OCI-LY1 (cell line): ENCODE data around the gene GNAQ.

ENCODE experiments used
- H2AFZ ChIP-seq: fragments of 200-600 bp; sonication (generic), shearing (Covaris generic); 2 replicates; pipeline ENCODE4 v1.6.0; 2014; ENCODE audit warnings: antibody characterized with exemption, mild to moderate bottlenecking, low read length
- H3F3A ChIP-seq: fragments of 200-600 bp; sonication (generic), shearing (Covaris generic); 2 replicates; pipeline ENCODE4 v1.6.0; 2014; ENCODE audit warnings: mild to moderate bottlenecking, antibody characterized with exemption, low read length, moderate library complexity; ENCODE audit not compliant: insufficient read depth
- H3K27ac ChIP-seq: fragments of 200-600 bp; sonication (generic); 2 replicates; pipeline ENCODE4 v1.5.1; 2014; ENCODE audit warnings: low read length, mixed run types, mild to moderate bottlenecking, low read depth; ENCODE audit not compliant: poor library complexity, severe bottlenecking
- H3K27me3 ChIP-seq: fragments of 200-600 bp; sonication (generic); 2 replicates; pipeline ENCODE4 v1.6.0; 2014; ENCODE audit warnings: antibody characterized with exemption, mild to moderate bottlenecking, low read length, moderate library complexity; ENCODE audit not compliant: insufficient read depth
- H3K36me3 ChIP-seq: fragments of 200-600 bp; sonication (generic); 2 replicates; pipeline ENCODE4 v1.6.1; 2014; ENCODE audit warnings: mild to moderate bottlenecking, antibody characterized with exemption, low read length, moderate library complexity, mixed read lengths; ENCODE audit not compliant: insufficient read depth
- H3K4me1 ChIP-seq: fragments of 200-600 bp; sonication (generic); 2 replicates; pipeline ENCODE4 v1.5.1; 2014; ENCODE audit warnings: mild to moderate bottlenecking, low read length, moderate library complexity; ENCODE audit not compliant: insufficient read depth, severe bottlenecking
- H3K4me2 ChIP-seq: fragments of 200-600 bp; sonication (generic), shearing (Covaris generic); 2 replicates; pipeline ENCODE4 v1.6.1; 2014; ENCODE audit warnings: low read length
- H3K4me3 ChIP-seq: fragments of 200-600 bp; sonication (generic); 2 replicates; pipeline ENCODE4 v1.5.1; 2014; ENCODE audit warnings: low read length, low read depth, mild to moderate bottlenecking, mixed read lengths; ENCODE audit not compliant: poor library complexity, severe bottlenecking
- H3K79me2 ChIP-seq: fragments of 200-600 bp; shearing (Covaris generic); 2 replicates; pipeline ENCODE4 v1.6.1; 2016; ENCODE audit warnings: mixed run types, low read length, mixed read lengths; ENCODE audit not compliant: insufficient read depth
- H3K9ac ChIP-seq: fragments of 200-600 bp; sonication (generic), shearing (Covaris generic); 2 replicates; pipeline ENCODE4 v1.6.1; 2014; ENCODE audit warnings: mild to moderate bottlenecking, low read length, mixed read lengths
- H3K9me2 ChIP-seq: fragments of 200-600 bp; sonication (generic), shearing (Covaris generic); 2 replicates; pipeline ENCODE4 v1.6.1; 2014; ENCODE audit warnings: low read depth, mild to moderate bottlenecking, low read length, mixed read lengths
- H3K9me3 ChIP-seq: fragments of 200-600 bp; shearing (Covaris generic); 2 replicates; pipeline ENCODE4 v1.6.1; 2014; ENCODE audit warnings: low read length, mixed read lengths
- H4K20me1 ChIP-seq: fragments of 200-600 bp; sonication (generic), shearing (Covaris generic); 2 replicates; pipeline ENCODE4 v1.6.0; 2016; ENCODE audit warnings: mild to moderate bottlenecking, low read length; ENCODE audit not compliant: insufficient read depth
- CTCF ChIP-seq: fragments of 200-600 bp; sonication (generic), shearing (Covaris generic); IDR thresholded peaks from 2 replicates; pipeline ENCODE4 v1.5.1; 2017; ENCODE audit warnings: mild to moderate bottlenecking, antibody characterized with exemption, low read length, moderate library complexity, mixed read lengths
- EZH2 ChIP-seq: fragments of 200-600 bp; sonication (generic), shearing (Covaris generic); IDR thresholded peaks from 2 replicates; pipeline ENCODE4 v1.8.0; 2017; ENCODE audit warnings: borderline replicate concordance, mixed run types, mild to moderate bottlenecking, antibody characterized with exemption, low read length, moderate library complexity, mixed read lengths

The GNAQ gene

GRCh38 chr9:78032730-78033457 is 1.3 kb upstream of the GNAQ start:
- Histone ChIP-seq H3K4me1 (no peaks in the 10 kb centered on the region), H3K27me3 (no peaks in the 10 kb centered on the region; the same call in 1 of the 2 replicates), H3K79me2 (no peaks in the 10 kb centered on the region), H3K27ac (no peak overlapping the region), H3F3A (no peaks in the 10 kb centered on the region), H3K4me3 (no peak overlapping the region), H3K36me3 (no peaks in the 10 kb centered on the region), H3K4me2 (no peak overlapping the region), H3K9ac (no peak overlapping the region), H3K9me2 (no peaks in the 10 kb centered on the region), H4K20me1 (no peaks in the 10 kb centered on the region), H2AFZ (no peak overlapping the region), H3K9me3 (no peaks in the 10 kb centered on the region)
- no peak for TF ChIP-seq CTCF
- TF ChIP-seq EZH2: no peak

GRCh38 chr9:78031893-78032729 is 500 bp upstream of the GNAQ start:
- H3K27ac ChIP-seq: no peak overlapping the region
- no peak overlapping the region for H3K4me2 ChIP-seq
- H2AFZ ChIP-seq: no peak overlapping the region

More at GRCh38 chr9:78031893-78032729, 500 bp upstream of the GNAQ start:
- Histone ChIP-seq H3K79me2 (no peaks in the 10 kb centered on the region), H3K4me1 (no peaks in the 10 kb centered on the region), H3K9me2 (no peaks in the 10 kb centered on the region), H3K9me3 (no peaks in the 10 kb centered on the region), H3K9ac (no peak overlapping the region), H3F3A (no peaks in the 10 kb centered on the region), H3K27me3 (no peaks in the 10 kb centered on the region), H4K20me1 (no peaks in the 10 kb centered on the region), H3K36me3 (no peaks in the 10 kb centered on the region), H3K4me3 (no peak overlapping the region)
- TF ChIP-seq EZH2: no peak
- TF ChIP-seq CTCF: no peak
